BJ (cell line): ENCODE measurements around the gene AP1G2. TPM values are rescaled to one million over a fixed set of nuclear protein-coding genes. Genes with fewer than 3 reads are reported as not detected.

Source experiments
- CTCF ChIA-PET: fragments of 350-600 bp; formaldehyde crosslinking; extraction: SDS; loops from one replicate; lab custom pipeline; 2021; ENCODE audit warnings: antibody characterized with exemption, inconsistent platforms; lab: Yijun Ruan, JAX
- POLR2A ChIA-PET: fragments of 300-600 bp; sonication (Branson Sonifier 250); formaldehyde crosslinking; extraction: SDS; loops from one replicate; lab custom pipeline; 2021; ENCODE audit warnings: antibody characterized with exemption; lab: Charles Lee
- DNase-seq: peaks from one replicate; pipeline ENCODE4 v3.0.0-alpha.2; 2011; ENCODE audit warnings: low read depth
- H3K27me3 ChIP-seq: 2 replicates; pipeline ENCODE4 v1.6.0; 2011; ENCODE audit warnings: low read length; ENCODE audit not compliant: control insufficient read depth, insufficient read depth
- H3K36me3 ChIP-seq: 2 replicates; pipeline ENCODE4 v1.5.1; 2011; ENCODE audit warnings: low read length; ENCODE audit not compliant: control insufficient read depth, insufficient read depth
- H3K4me3 ChIP-seq: 2 replicates; pipeline ENCODE4 v1.5.1; 2011; ENCODE audit warnings: low read depth, mild to moderate bottlenecking, control low read depth, low read length
- CTCF ChIP-seq: IDR thresholded peaks from 2 replicates; pipeline ENCODE4 v1.5.1; 2011; ENCODE audit warnings: low read depth, mild to moderate bottlenecking, control low read depth, inconsistent platforms, low read length, moderate library complexity; ENCODE audit not compliant: insufficient read depth
- polyA plus RNA-seq: library from polyadenylated mRNA; depleted of rRNA; stranded (reverse); fragments of >200 nt; gene quantifications from 2 replicates; pipeline ENCODE4 v1.2.3, GENCODE V29; 2011

Gene AP1G2
- polyA plus RNA-seq, 1 experiment, result 54.5 TPM

GRCh38 chr14:23582906-23583760 is 15.5 kb upstream of the AP1G2 start:
- no peak overlapping the region for H3K4me3 ChIP-seq
- POLR2A ChIA-PET, result no interaction called here
- no peak for DNase-seq
- CTCF ChIA-PET, result interaction anchor here (1.1 kb wide), 2 partner anchors 23 to 49 kb away, joined by 3 to 4 read pairs; no protein-coding TSS in a partner anchor
- no peaks in the 10 kb centered on the region for H3K36me3 ChIP-seq
- peaks cover 9% of the 10 kb centered on the region for H3K27me3 ChIP-seq
- no peak for TF ChIP-seq CTCF

- H3K27me3 ChIP-seq, result peaks cover 15% of the 10 kb centered on the region
- H3K36me3 ChIP-seq, result no peaks in the 10 kb centered on the region
- no peak overlapping the region for H3K4me3 ChIP-seq
- ChIA-PET CTCF (interaction anchor here (2.2 kb wide), 1 partner anchor 8 kb away, joined by 7 read pairs; no protein-coding TSS in a partner anchor), POLR2A (no interaction called here)
- no peak for DNase-seq
- TF ChIP-seq CTCF, result no peak
Measured at GRCh38 chr14:23580948-23581281, 13.3 kb upstream of the AP1G2 start.

- TF ChIP-seq CTCF, result no peak
- POLR2A ChIA-PET, result no interaction called here
- CTCF ChIA-PET, result interaction anchor here (2.2 kb wide), 1 partner anchor 9 kb away, joined by 7 read pairs; no protein-coding TSS in a partner anchor
- H3K4me3 ChIP-seq, result no peak overlapping the region
- no peak for DNase-seq
- H3K36me3 ChIP-seq, result no peaks in the 10 kb centered on the region
- peaks cover 16% of the 10 kb centered on the region for H3K27me3 ChIP-seq
Measured at GRCh38 chr14:23580152-23580926, 12.7 kb upstream of the AP1G2 start.

- DNase-seq, result no peak
- no peaks in the 10 kb centered on the region for H3K36me3 ChIP-seq
- H3K4me3 ChIP-seq, result no peak overlapping the region
- POLR2A ChIA-PET, result no interaction called here
- CTCF ChIA-PET, result interaction anchor here (2.2 kb wide), 1 partner anchor 9 kb away, joined by 7 read pairs; no protein-coding TSS in a partner anchor
- peaks cover 18% of the 10 kb centered on the region for H3K27me3 ChIP-seq
- TF ChIP-seq CTCF, result no peak
Measured at GRCh38 chr14:23579739-23580138, 12.1 kb upstream of the AP1G2 start.

- Histone ChIP-seq H3K4me3 (no peak overlapping the region), H3K36me3 (no peaks in the 10 kb centered on the region), H3K27me3 (peaks cover 18% of the 10 kb centered on the region)
- CTCF ChIA-PET, result interaction anchor here (2.2 kb wide), 1 partner anchor 10 kb away, joined by 7 read pairs; no protein-coding TSS in a partner anchor
- no peak for DNase-seq
- TF ChIP-seq CTCF, result no peak
- POLR2A ChIA-PET, result interaction anchor here (0.5 kb wide), 1 partner anchor 329 kb away, joined by 5 read pairs; no protein-coding TSS in a partner anchor
Measured at GRCh38 chr14:23579311-23579630, 11.7 kb upstream of the AP1G2 start.
